Endodermal cell (in vitro differentiated cells): ENCODE measurements around the gene MRPL24. TPM values are rescaled to one million over a fixed set of nuclear protein-coding genes. Genes with fewer than 3 reads are reported as not detected.

Experiments
- DNase-seq: peaks from one replicate; pipeline ENCODE4 v3.0.0-alpha.2; 2017
- H3K27ac ChIP-seq: 2 replicates; pipeline ENCODE4 v1.5.1; 2013; ENCODE audit warnings: mild to moderate bottlenecking, low read depth, low read length, moderate library complexity
- H3K27me3 ChIP-seq: 2 replicates; pipeline ENCODE4 v1.6.1; 2013; ENCODE audit warnings: mild to moderate bottlenecking, low read length, moderate library complexity; ENCODE audit not compliant: insufficient read depth, control insufficient read depth, poor library complexity, severe bottlenecking
- H3K36me3 ChIP-seq: 2 replicates; pipeline ENCODE4 v1.7.0; 2013; ENCODE audit warnings: mild to moderate bottlenecking, low read length, moderate library complexity; ENCODE audit not compliant: control insufficient read depth, insufficient read depth
- H3K4me1 ChIP-seq: one replicate; pipeline ENCODE4 v1.7.0; 2013; ENCODE audit warnings: low read length; ENCODE audit not compliant: control insufficient read depth, insufficient read depth
- H3K4me3 ChIP-seq: 2 replicates; pipeline ENCODE4 v1.5.1; 2013; ENCODE audit warnings: mild to moderate bottlenecking, low read length, moderate library complexity
- H3K9ac ChIP-seq: 2 replicates; pipeline ENCODE4 v1.6.1; 2013; ENCODE audit warnings: mild to moderate bottlenecking, low read length, moderate library complexity; ENCODE audit not compliant: poor library complexity, severe bottlenecking; ENCODE audit errors: extremely low read depth
- H3K9me3 ChIP-seq: 2 replicates; pipeline ENCODE4 v1.6.1; 2013; ENCODE audit warnings: mild to moderate bottlenecking, low read length, moderate library complexity; ENCODE audit not compliant: control insufficient read depth
- H3K27ac Mint-ChIP-seq: 2 replicates; pipeline ENCODE4 v1.8.0; 2020; ENCODE audit warnings: mixed read lengths
- H3K27me3 Mint-ChIP-seq: 2 replicates; pipeline ENCODE4 v1.8.0; 2021; ENCODE audit warnings: mild to moderate bottlenecking, mixed read lengths; ENCODE audit not compliant: insufficient read depth
- H3K36me3 Mint-ChIP-seq: 2 replicates; pipeline ENCODE4 v1.8.0; 2020; ENCODE audit warnings: low read depth, mixed read lengths
- H3K4me1 Mint-ChIP-seq: 2 replicates; pipeline ENCODE4 v1.8.0; 2020; ENCODE audit warnings: mixed read lengths
- H3K4me3 Mint-ChIP-seq: 2 replicates; pipeline ENCODE4 v1.8.0; 2020; ENCODE audit warnings: mild to moderate bottlenecking, moderate library complexity, mixed read lengths
- H3K9me3 Mint-ChIP-seq: 2 replicates; pipeline ENCODE4 v1.8.0; 2020; ENCODE audit warnings: mild to moderate bottlenecking, mixed read lengths
- CTCF ChIP-seq: fragments of 200-600 bp; sonication (generic); conservative IDR thresholded peaks from 2 replicates; pipeline ENCODE4 v1.5.0; 2021; ENCODE audit warnings: antibody characterized with exemption, mild to moderate bottlenecking
- WGBS, 2 experiments: methylation state at CpG; one replicate each; pipeline versions ENCODE4 v1.1.5 to v1.1.7; 2013; ENCODE audit warnings: missing lambda C conversion rate in 2 of 2, mixed read lengths in 1 of 2; ENCODE audit not compliant: insufficient coverage in 1 of 2, insufficient read length in 1 of 2; 5-methylcytosine and 5-hydroxymethylcytosine counted together
- total RNA-seq, 2 donors: library from RNA; stranded (reverse); fragmentation: NEBNext Ultra II Directional in 1 of 2; extraction: Animal tissue kit (Norgen Biotek cat#: 25700) in 1 of 2; gene quantifications; 2 replicates in 1 of 2; 3 replicates in 1 of 2; pipeline ENCODE4 v1.2.1, GENCODE V29; 2021

Gene MRPL24
- total RNA-seq, 2 donors from 2014 or later = 32.2 to 35.5 TPM

- Histone ChIP-seq H3K9me3 (no peaks in the 10 kb centered on the region), H3K4me1 (peaks cover 20% of the 10 kb centered on the region), H3K36me3 (peaks cover 3% of the 10 kb centered on the region), H3K9ac (peak within 1 kb of the TSS; percentile 54), H3K4me3 (peak within 1 kb of the TSS; percentile 91), H3K27me3 (no peaks in the 10 kb centered on the region), H3K27ac (peak within 1 kb of the TSS; percentile 71)
- no peak for TF ChIP-seq CTCF
- H3K4me1 Mint-ChIP-seq = peaks cover 59% of the 10 kb centered on the region
- peaks cover 53% of the 10 kb centered on the region for H3K27me3 Mint-ChIP-seq
- DNase-seq = no peak
- no peaks in the 10 kb centered on the region for H3K9me3 Mint-ChIP-seq
- H3K27ac Mint-ChIP-seq = peak within 1 kb of the TSS; percentile 94
- WGBS, 2 experiments = 0 to 2% methylated on average over 13 to 42 of the region's 42 CpGs
- H3K36me3 Mint-ChIP-seq = peaks cover 16% of the 10 kb centered on the region
- peak within 1 kb of the TSS; percentile 72 for H3K4me3 Mint-ChIP-seq
These were observed 35.5 kb downstream of the MRPL24 start, which contains the start of gene CRABP2 for GRCh38 chr1:156705321-156705917. Gene CRABP2 (minus strand): TSS chr1:156705583. CDS start chr1:156705446, 137 bp downstream.

GRCh38 chr1:156704930-156705320 lies 36.0 kb downstream of the MRPL24 start:
- H3K27ac ChIP-seq = no peak overlapping the region
- H3K9ac ChIP-seq = peak overlapping the region; percentile 45
- no peaks in the 10 kb centered on the region for H3K27me3 ChIP-seq
- H3K4me3 Mint-ChIP-seq = peak overlapping the region; percentile 72
- peaks cover 57% of the 10 kb centered on the region for H3K4me1 Mint-ChIP-seq
- peaks cover 8% of the 10 kb centered on the region for H3K36me3 ChIP-seq
- peak; percentile 76 for DNase-seq
- no peak for TF ChIP-seq CTCF
- H3K9me3 Mint-ChIP-seq = no peaks in the 10 kb centered on the region
- H3K4me1 ChIP-seq = peaks cover 19% of the 10 kb centered on the region
- peak overlapping the region; percentile 91 for H3K4me3 ChIP-seq
- H3K9me3 ChIP-seq = no peaks in the 10 kb centered on the region
- H3K27ac Mint-ChIP-seq = peak overlapping the region; percentile 92
- WGBS, 2 experiments = 1 to 4% methylated on average over 9 to 29 of the region's 29 CpGs
- H3K36me3 Mint-ChIP-seq = peaks cover 21% of the 10 kb centered on the region
- peaks cover 57% of the 10 kb centered on the region for H3K27me3 Mint-ChIP-seq

- Mint-ChIP-seq H3K9me3 (no peaks in the 10 kb centered on the region), H3K4me1 (peaks cover 51% of the 10 kb centered on the region), H3K27ac (peak overlapping the region; percentile 75), H3K36me3 (peaks cover 27% of the 10 kb centered on the region), H3K4me3 (peak overlapping the region; percentile 72), H3K27me3 (peaks cover 62% of the 10 kb centered on the region)
- TF ChIP-seq CTCF = no peak
- Histone ChIP-seq H3K4me1 (peaks cover 13% of the 10 kb centered on the region), H3K27ac (no peak overlapping the region), H3K27me3 (no peaks in the 10 kb centered on the region), H3K36me3 (peaks cover 11% of the 10 kb centered on the region), H3K9ac (peak overlapping the region; percentile 45), H3K9me3 (no peaks in the 10 kb centered on the region), H3K4me3 (peak overlapping the region; percentile 91)
- WGBS, 2 experiments = 15 to 19% methylated on average over 5 to 10 of the region's 10 CpGs
- no peak for DNase-seq
These were observed 36.6 kb downstream of the MRPL24 start for GRCh38 chr1:156704166-156704711.
